ENCODE data around the gene KRTAP10-10.

The KRTAP10-10 gene

DNA sequence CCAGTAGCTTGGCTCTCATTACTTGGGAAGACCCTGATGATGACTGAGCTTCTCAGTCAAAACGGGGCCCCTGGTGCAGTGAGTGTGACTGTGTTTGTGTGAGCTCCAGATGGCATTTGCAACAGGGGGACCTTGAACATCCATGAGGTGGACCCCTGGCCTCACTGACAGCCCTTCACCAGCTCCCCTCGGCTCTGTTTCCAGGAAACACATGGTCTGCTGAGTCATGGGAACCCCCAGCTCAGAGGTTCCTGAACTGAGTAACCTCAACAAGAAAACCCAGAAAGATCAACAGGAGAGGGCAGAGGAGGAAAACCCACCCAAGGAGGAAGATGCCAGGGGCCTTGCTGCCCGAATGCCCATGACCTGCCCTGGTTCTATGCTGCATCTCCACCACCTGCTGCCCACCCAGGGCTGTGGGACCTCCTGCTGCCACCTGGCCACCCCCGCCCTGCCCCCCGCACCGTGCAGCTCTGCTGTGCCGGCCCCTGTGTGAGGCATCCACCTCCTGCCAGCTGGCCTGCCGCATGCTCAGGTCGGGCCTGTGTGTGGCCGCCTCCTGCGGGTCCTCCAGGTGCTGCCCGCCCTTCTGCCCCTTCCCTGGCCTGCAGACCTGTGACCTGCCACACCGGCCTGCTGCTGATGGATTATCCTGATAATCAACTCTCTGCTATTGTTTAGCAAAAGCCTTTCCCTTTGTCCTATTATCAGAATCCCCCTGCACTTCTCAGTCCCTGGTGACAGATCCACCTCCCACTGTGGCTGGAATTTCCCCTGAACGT is 49.0 kb downstream of the KRTAP10-10 start:
- no peak for DNase-seq

DNA sequence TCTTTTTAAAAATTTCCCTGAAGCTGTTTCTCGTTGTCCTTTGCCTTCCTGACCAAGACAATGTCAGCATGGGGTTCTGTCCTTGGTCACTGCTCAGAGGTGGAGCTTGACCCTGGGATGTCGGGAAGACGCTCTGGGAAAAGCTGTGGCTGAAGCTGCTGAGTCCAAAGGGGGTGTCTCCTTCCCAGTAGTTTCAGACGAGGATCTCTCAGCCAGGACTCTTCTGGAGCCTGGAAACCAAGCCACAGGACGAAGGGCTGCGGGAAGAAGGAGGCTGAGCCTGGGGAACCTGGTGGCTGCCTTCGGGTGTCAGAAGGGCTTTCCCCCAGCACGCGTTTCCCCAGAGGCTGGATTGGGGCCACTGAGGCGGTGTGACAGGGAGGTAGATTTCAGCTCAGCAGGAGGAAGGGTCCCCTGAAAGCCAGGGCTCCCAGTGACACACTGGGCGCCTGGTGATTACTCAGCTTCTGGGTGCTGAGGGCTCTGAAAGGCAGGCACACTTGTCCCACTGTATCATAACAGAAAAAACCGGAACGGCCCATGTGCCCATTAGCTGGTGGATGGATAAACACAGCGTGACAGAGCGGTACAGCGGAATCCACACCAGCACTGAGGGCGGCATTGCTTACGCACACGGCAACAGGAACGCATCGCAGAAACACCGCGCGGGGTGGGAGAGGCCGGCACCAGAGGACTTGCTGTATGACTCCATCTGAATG is 49.8 kb downstream of the KRTAP10-10 start:
- DNase-seq: no peak

DNA sequence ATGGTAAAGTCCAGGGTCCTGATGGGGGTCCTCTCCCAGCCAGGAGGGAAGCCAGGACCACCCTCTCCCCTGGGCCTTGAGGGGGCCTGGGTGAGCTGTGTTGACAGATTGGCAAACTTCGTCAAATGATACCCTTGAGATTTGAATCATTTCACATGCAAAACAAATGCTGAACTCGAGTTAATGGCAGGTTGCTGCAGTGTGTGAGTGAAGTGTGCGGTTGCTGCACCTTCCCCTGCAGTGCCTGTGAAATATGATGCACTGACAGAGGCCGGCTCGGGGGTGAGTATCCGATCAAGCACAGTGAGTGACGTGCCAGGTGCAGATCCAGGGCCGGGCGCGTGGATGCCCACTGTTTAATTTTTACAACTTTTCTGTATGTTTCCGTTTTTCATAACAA is 50.5 kb downstream of the KRTAP10-10 start:
- peak; percentile 10 for DNase-seq
